GM23338 (cell line): ENCODE measurements around the gene LIX1. TPM values are rescaled to one million over a fixed set of nuclear protein-coding genes. Genes with fewer than 3 reads are reported as not detected.

Source experiments
- ATAC-seq: fragments of 200-7000 bp; cut with Tn5 transposase; 3 replicates; pipeline ENCODE4 v1.9.1; 2020
- DNase-seq: peaks from one replicate; pipeline ENCODE4 v3.0.0-alpha.2; 2015; ENCODE audit warnings: low spot score
- H2AFZ ChIP-seq: fragments of 200-600 bp; sonication (generic); 2 replicates; pipeline ENCODE4 v1.8.0; 2016; ENCODE audit warnings: antibody characterized with exemption, mild to moderate bottlenecking, moderate library complexity
- H3F3A ChIP-seq: fragments of 200-600 bp; sonication (generic); replicated peaks from 2 replicates; pipeline ENCODE4 v1.8.0; 2017; ENCODE audit warnings: antibody characterized with exemption, mixed run types, low read depth
- H3K27ac ChIP-seq: fragments of 200-600 bp; sonication (generic); 2 replicates; pipeline ENCODE4 v1.6.1; 2016; ENCODE audit warnings: low read depth
- H3K27me3 ChIP-seq: fragments of 200-600 bp; sonication (generic); 2 replicates; pipeline ENCODE4 v1.8.0; 2016; ENCODE audit warnings: mild to moderate bottlenecking, mixed run types, moderate library complexity; ENCODE audit not compliant: insufficient read depth
- H3K36me3 ChIP-seq: fragments of 200-600 bp; sonication (generic); 2 replicates; pipeline ENCODE4 v1.8.0; 2016; ENCODE audit warnings: mild to moderate bottlenecking; ENCODE audit not compliant: insufficient read depth
- H3K4me1 ChIP-seq: fragments of 200-600 bp; sonication (generic); 2 replicates; pipeline ENCODE4 v1.8.0; 2016; ENCODE audit warnings: mild to moderate bottlenecking, moderate library complexity; ENCODE audit not compliant: insufficient read depth
- H3K4me2 ChIP-seq: fragments of 200-600 bp; sonication (generic); 2 replicates; pipeline ENCODE4 v1.7.1; 2017; ENCODE audit warnings: mixed run types
- H3K4me3 ChIP-seq: fragments of 200-600 bp; sonication (generic); 2 replicates; pipeline ENCODE4 v1.6.1; 2016; ENCODE audit warnings: mixed run types
- H3K79me2 ChIP-seq: fragments of 200-600 bp; sonication (generic); replicated peaks from 2 replicates; pipeline ENCODE4 v1.8.0; 2017; ENCODE audit warnings: mild to moderate bottlenecking; ENCODE audit not compliant: insufficient read depth
- H3K9me2 ChIP-seq: fragments of 200-600 bp; sonication (generic); 2 replicates; pipeline ENCODE4 v1.8.0; 2017; ENCODE audit not compliant: insufficient read depth
- H4K20me1 ChIP-seq: fragments of 200-600 bp; sonication (generic); replicated peaks from 2 replicates; pipeline ENCODE4 v1.8.0; 2017; ENCODE audit warnings: mild to moderate bottlenecking; ENCODE audit not compliant: insufficient read depth
- H3K27ac Mint-ChIP-seq: 2 replicates; pipeline ENCODE4 v1.8.0; 2020; ENCODE audit warnings: inconsistent platforms, mild to moderate bottlenecking, moderate library complexity, mixed read lengths
- H3K27me3 Mint-ChIP-seq: 3 replicates; pipeline ENCODE4 v1.8.0; 2022; ENCODE audit warnings: low read depth, mild to moderate bottlenecking, moderate library complexity, mixed read lengths, inconsistent platforms; ENCODE audit not compliant: insufficient read depth, poor library complexity
- H3K36me3 Mint-ChIP-seq: 3 replicates; pipeline ENCODE4 v1.8.0; 2021; ENCODE audit warnings: low read depth, mild to moderate bottlenecking, inconsistent platforms, moderate library complexity, mixed read lengths
- H3K4me1 Mint-ChIP-seq: 3 replicates; pipeline ENCODE4 v1.8.0; 2020; ENCODE audit warnings: mild to moderate bottlenecking, inconsistent platforms, mixed read lengths
- H3K4me3 Mint-ChIP-seq: 3 replicates; pipeline ENCODE4 v1.8.0; 2021; ENCODE audit warnings: moderate library complexity, mild to moderate bottlenecking, inconsistent platforms, mixed read lengths
- H3K9me3 Mint-ChIP-seq: 3 replicates; pipeline ENCODE4 v1.8.0; 2020; ENCODE audit warnings: moderate library complexity, mild to moderate bottlenecking, inconsistent platforms, mixed read lengths
- CREB1 ChIP-seq: fragments of 250-450 bp; sonication (Bioruptor Pico); IDR thresholded peaks from 2 replicates; pipeline ENCODE4 v1.5.0; 2020; ENCODE audit warnings: low read depth, mild to moderate bottlenecking, moderate library complexity
- EZH2 ChIP-seq: fragments of 200-600 bp; sonication (generic); IDR thresholded peaks from one replicate; pipeline ENCODE4 v1.8.0; 2017; ENCODE audit warnings: antibody characterized with exemption, mild to moderate bottlenecking, low read depth; ENCODE audit not compliant: unreplicated experiment
- EZH2phosphoT487 ChIP-seq: fragments of 200-600 bp; sonication (generic); IDR thresholded peaks from one replicate; pipeline ENCODE4 v1.8.1; 2018; ENCODE audit warnings: antibody characterized with exemption; ENCODE audit not compliant: unreplicated experiment
- NANOG ChIP-seq: IDR thresholded peaks from 2 replicates; pipeline ENCODE4 v1.6.1; 2016; ENCODE audit warnings: antibody characterized with exemption, borderline replicate concordance
- REST ChIP-seq: IDR thresholded peaks from one replicate; pipeline ENCODE4 v1.6.1; 2018; ENCODE audit warnings: antibody characterized with exemption; ENCODE audit not compliant: unreplicated experiment
- STAT1 ChIP-seq: IDR thresholded peaks from one replicate; pipeline ENCODE4 v1.6.1; 2016; ENCODE audit warnings: antibody characterized with exemption; ENCODE audit not compliant: unreplicated experiment
- ZNF114 ChIP-seq: fragments of 250-450 bp; sonication (Bioruptor Pico); IDR thresholded peaks from 2 replicates; pipeline ENCODE4 v1.5.0; 2020; ENCODE audit warnings: mild to moderate bottlenecking, moderate library complexity
- polyA plus RNA-seq: library from polyadenylated mRNA; unstranded; fragments of >200 nt; fragmentation: Nextera tagmentation; extraction: Ambion mirVana; gene quantifications from 2 replicates; pipeline ENCODE4 v1.2.1, GENCODE V29; 2016
- total RNA-seq: library from RNA; depleted of rRNA; stranded (reverse); fragments of >200 nt; shearing (Covaris generic); gene quantifications from 2 replicates; pipeline ENCODE4 v1.2.3, GENCODE V29; 2014
- TF ChIP-seq, protein P1 (sequence below): fragments of 250-450 bp; sonication (Bioruptor Pico); IDR thresholded peaks from 2 replicates; pipeline ENCODE4 v1.5.0; 2020; ENCODE audit warnings: mild to moderate bottlenecking, moderate library complexity

LIX1 gene
- total and polyA plus RNA-seq, 2 experiments from 2014 or later, result 0.13 TPM; not detected in 1

- TF ChIP-seq ZNF114 (CRISPR knock-in tag), result no peak
- no peak for TF ChIP-seq NANOG
- TF ChIP-seq REST, result no peak
- TF ChIP-seq EZH2phosphoT487, result no peak
- TF ChIP-seq STAT1, result no peak
- no peak for TF ChIP-seq CREB1 (CRISPR knock-in tag)
- TF ChIP-seq EZH2, result no peak
These were observed 23.4 kb downstream of the LIX1 start (continued) for GRCh38 chr5:97119007-97119390.

DNA sequence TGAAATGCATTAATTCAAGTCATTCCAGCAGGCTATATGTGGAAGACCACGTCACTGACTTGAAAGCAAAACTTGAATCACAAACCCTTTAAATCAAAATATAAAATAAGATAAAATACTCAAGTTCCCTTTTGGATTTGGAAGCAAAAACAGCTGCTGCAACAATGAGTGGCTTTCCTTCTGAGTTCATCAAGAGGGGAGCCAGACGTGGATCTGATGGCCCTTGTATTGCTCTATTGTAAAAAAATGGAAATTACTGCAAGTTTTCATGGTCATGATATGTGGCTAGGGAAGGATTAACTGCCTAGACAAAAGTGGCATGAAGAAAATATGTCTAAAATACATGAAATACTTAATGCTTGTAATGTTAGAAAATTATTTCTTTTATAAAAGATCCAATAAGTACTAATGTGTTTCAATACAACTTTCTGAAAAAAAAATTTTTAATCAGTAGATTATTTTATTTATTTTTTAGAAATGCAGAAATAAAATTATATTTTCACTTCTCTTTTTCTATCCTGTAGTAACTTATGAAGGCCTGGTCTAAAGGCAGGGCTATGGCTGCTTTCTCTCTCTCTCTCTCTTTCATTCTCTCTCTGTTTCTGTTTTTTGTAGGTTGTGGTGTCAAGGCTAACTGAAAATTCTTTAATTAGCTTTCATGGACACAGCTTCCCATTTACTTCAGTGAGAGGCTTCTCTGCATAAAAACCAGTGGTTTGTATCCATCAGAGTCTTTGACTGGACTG is 24.0 kb downstream of the LIX1 start:
- no peak overlapping the region for H3K27ac Mint-ChIP-seq
- TF ChIP-seq STAT1 (no peak), REST (no peak), NANOG (no peak)
- TF ChIP-seq, protein P1, sequence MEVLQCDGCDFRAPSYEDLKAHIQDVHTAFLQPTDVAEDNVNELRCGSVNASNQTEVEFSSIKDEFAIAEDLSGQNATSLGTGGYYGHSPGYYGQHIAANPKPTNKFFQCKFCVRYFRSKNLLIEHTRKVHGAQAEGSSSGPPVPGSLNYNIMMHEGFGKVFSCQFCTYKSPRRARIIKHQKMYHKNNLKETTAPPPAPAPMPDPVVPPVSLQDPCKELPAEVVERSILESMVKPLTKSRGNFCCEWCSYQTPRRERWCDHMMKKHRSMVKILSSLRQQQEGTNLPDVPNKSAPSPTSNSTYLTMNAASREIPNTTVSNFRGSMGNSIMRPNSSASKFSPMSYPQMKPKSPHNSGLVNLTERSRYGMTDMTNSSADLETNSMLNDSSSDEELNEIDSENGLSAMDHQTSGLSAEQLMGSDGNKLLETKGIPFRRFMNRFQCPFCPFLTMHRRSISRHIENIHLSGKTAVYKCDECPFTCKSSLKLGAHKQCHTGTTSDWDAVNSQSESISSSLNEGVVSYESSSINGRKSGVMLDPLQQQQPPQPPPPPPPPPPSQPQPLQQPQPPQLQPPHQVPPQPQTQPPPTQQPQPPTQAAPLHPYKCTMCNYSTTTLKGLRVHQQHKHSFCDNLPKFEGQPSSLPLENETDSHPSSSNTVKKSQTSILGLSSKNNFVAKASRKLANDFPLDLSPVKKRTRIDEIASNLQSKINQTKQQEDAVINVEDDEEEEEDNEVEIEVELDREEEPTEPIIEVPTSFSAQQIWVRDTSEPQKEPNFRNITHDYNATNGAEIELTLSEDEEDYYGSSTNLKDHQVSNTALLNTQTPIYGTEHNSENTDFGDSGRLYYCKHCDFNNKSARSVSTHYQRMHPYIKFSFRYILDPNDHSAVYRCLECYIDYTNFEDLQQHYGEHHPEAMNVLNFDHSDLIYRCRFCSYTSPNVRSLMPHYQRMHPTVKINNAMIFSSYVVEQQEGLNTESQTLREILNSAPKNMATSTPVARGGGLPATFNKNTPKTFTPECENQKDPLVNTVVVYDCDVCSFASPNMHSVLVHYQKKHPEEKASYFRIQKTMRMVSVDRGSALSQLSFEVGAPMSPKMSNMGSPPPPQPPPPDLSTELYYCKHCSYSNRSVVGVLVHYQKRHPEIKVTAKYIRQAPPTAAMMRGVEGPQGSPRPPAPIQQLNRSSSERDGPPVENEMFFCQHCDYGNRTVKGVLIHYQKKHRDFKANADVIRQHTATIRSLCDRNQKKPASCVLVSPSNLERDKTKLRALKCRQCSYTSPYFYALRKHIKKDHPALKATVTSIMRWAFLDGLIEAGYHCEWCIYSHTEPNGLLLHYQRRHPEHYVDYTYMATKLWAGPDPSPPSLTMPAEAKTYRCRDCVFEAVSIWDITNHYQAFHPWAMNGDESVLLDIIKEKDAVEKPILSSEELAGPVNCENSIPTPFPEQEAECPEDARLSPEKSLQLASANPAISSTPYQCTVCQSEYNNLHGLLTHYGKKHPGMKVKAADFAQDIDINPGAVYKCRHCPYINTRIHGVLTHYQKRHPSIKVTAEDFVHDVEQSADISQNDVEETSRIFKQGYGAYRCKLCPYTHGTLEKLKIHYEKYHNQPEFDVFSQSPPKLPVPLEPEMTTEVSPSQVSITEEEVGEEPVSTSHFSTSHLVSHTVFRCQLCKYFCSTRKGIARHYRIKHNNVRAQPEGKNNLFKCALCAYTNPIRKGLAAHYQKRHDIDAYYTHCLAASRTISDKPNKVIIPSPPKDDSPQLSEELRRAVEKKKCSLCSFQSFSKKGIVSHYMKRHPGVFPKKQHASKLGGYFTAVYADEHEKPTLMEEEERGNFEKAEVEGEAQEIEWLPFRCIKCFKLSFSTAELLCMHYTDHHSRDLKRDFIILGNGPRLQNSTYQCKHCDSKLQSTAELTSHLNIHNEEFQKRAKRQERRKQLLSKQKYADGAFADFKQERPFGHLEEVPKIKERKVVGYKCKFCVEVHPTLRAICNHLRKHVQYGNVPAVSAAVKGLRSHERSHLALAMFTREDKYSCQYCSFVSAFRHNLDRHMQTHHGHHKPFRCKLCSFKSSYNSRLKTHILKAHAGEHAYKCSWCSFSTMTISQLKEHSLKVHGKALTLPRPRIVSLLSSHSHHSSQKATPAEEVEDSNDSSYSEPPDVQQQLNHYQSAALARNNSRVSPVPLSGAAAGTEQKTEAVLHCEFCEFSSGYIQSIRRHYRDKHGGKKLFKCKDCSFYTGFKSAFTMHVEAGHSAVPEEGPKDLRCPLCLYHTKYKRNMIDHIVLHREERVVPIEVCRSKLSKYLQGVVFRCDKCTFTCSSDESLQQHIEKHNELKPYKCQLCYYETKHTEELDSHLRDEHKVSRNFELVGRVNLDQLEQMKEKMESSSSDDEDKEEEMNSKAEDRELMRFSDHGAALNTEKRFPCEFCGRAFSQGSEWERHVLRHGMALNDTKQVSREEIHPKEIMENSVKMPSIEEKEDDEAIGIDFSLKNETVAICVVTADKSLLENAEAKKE (CRISPR knock-in tag), result no peak

More for the DNA sequence above, 24.0 kb downstream of the LIX1 start:
- Histone ChIP-seq H3F3A (no peaks in the 10 kb centered on the region), H3K4me1 (peaks cover 16% of the 10 kb centered on the region), H3K79me2 (no peaks in the 10 kb centered on the region), H3K27me3 (no peaks in the 10 kb centered on the region), H3K9me2 (no peaks in the 10 kb centered on the region; the same call in 1 of the 2 replicates), H2AFZ (no peak overlapping the region), H3K4me2 (no peak overlapping the region), H3K27ac (no peak overlapping the region), H3K36me3 (no peaks in the 10 kb centered on the region), H4K20me1 (no peaks in the 10 kb centered on the region), H3K4me3 (no peak overlapping the region)
- Mint-ChIP-seq H3K4me1 (peaks cover 22% of the 10 kb centered on the region), H3K9me3 (no peaks in the 10 kb centered on the region), H3K36me3 (no peaks in the 10 kb centered on the region), H3K4me3 (no peak overlapping the region), H3K27me3 (peaks cover 3% of the 10 kb centered on the region)
- ATAC-seq (no peak), DNase-seq (no peak)
